GM19193 (cell line): ENCODE results near the gene CEMIP.

Experiments used
- POLR2A ChIP-seq: IDR thresholded peaks from 4 replicates; pipeline ENCODE4 v1.6.1; 2011; ENCODE audit not compliant: insufficient read depth, insufficient read length; ENCODE audit errors: extremely low read depth

The CEMIP gene

GRCh38 chr15:80942746-80943565 is 163.8 kb downstream of the CEMIP start:
- no peak for TF ChIP-seq POLR2A

DNA sequence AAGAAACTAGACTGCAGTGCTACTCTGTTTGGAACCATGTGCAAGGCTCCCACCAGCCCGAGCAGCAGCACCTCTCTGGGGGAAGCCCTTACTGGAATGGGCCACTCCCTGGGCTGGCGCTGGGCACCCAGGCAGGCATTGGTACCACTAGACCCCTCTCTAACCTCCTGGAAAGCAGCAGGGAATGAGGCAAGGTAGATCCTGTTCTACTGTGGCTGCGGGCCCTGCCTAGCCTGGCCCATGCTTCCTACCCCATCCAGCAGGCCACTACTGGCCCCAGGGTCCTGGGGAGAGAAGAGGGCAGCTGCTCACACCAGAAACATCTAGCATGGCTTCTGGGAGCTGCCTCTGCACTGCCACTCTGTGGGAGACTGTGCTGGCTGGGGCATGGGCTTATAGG is 165.6 kb downstream of the CEMIP start:
- TF ChIP-seq POLR2A: no peak

DNA sequence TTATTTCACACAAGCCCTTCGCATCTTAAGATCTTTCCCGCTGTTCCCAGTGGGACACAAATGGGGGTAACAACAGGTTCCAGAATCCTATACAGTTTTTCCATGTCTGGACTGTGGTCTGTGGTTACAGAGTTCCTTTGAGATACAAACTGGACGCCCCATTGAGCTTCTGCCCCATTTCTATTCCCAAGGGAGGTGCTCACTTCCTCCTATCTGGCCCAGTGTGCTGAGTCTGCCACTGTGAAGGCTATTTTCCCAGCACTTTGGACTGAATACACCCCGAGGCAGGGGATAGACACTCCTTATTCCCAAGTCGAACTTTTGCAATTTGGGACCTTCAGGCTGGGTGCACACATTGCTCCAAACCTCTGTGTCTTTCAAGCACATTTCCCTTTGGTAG is 166.4 kb downstream of the CEMIP start:
- TF ChIP-seq POLR2A: no peak

DNA sequence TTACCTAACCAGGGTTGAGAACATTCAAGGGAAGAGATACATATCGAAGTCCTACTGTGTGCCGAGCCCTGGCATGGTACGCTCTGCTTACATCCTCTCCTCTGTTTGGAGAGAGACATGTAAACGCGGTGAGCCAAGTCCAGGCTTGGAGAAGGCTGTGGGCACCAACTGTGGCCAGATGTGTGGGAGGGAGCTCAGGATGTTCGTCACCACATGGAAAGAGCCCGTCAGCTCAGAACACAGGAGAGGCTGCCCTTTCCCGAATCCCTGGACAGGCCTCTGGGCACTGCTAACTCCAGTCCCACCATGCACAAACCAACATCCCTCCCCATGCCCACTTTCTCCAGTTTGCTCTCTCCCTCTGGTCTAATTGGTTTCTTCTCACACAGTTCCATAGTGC is 167.4 kb downstream of the CEMIP start:
- TF ChIP-seq POLR2A: no peak

GRCh38 chr15:80948651-80949292 is 169.6 kb downstream of the CEMIP start:
- TF ChIP-seq POLR2A: no peak

DNA sequence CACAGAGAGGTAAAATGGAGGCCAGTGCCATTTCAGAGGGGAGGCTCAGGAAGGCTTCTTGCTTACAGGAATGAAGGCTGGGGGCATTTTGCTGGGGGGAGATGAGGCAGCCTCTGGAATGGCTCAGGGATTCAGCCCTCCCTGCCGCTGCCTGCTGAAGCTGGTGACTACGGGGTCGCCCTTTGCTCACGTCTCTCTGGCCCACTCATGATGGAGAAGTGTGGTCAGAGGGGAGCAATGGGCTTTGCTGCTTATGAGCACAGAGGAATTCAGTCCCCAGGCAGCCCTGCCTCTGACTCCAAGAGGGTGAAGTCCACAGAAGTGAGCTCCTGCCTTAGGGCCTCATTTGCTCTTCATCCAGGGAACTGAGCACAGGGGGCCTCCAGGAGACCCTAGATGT is 170.6 kb downstream of the CEMIP start:
- no peak for TF ChIP-seq POLR2A

GRCh38 chr15:80950291-80951078 is 171.3 kb downstream of the CEMIP start:
- no peak for TF ChIP-seq POLR2A

GRCh38 chr15:80951941-80952340 is 172.8 kb downstream of the CEMIP start:
- no peak for TF ChIP-seq POLR2A

GRCh38 chr15:80953001-80953952 is 174.1 kb downstream of the CEMIP start:
- TF ChIP-seq POLR2A: no peak

DNA sequence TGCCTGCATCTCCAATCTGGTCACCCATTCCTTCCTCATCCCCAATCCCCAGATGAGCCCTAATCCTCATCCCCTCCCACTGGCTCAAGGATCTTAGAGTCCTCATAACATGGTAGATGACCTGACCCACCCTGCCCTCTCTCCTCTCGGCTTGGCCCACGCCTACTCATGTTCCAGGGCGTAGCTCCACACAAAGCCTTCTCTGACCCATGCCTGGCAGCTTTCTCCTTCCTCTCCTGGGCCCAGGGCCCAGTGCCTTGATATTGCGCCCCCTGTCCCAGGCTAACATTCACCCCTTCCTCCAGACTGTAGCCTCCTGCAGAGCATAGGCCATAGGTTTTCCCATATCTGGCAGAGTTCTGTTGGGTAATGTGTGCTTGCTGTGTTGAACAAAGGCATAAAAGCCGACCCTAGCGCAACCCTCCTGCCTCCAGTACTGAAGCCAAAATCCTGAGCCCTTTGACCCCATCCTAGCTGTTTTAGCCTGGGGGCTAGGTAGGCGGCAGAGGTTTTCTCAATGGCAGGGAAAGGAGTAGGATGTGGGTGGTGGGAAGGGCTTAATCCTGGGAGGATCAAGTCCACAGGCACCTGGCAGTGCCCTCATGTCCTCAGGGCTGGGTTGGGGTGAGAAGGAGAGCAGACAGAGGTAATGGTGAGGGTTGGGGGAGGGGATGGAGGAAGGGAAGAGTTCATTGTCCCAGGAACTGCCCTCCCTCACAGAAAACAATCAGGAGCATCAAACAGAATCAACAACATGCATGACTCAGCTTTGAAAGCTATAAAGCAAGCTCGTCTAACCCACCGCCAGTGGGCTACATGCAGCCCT is 175.0 kb downstream of the CEMIP start:
- no peak for TF ChIP-seq POLR2A

DNA sequence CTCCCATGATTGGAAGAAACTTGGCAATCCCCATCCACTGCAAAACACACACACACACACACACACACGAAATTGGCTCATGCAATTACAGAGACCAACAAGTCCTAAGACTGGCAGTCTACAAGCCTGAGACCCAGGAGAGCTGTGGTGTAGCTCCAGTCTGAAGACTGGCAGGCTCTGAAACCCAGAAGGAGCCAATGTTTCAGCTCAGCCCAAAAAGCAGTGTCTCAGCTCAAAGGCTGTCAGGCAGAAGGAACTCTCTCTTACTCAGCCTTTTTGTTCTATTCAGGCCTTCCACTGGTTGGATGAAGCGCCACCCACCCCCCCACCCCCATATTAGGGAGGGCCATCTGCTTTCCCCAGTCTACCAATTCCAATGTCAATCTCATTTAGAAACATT is 178.4 kb downstream of the CEMIP start:
- no peak for TF ChIP-seq POLR2A

DNA sequence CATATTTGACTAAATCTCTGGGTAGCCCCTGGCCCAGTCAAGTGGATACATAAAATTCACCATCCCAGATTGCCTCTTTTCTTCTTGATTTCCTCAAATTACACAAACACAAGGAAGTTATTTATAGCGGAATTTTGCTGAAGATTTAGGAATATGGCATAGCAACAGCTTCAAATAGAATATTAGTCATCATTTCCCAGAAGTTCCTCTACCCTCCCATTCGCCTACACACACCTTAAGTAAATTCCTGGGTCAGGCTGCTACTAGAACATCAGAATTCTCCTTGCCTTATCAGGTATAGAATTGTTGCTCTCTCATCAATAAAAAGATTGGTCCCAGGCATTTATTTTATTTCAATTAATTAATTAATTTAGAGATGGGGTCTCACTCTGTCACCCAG is 178.8 kb downstream of the CEMIP start:
- no peak for TF ChIP-seq POLR2A

GRCh38 chr15:80958818-80959495 is 179.8 kb downstream of the CEMIP start:
- no peak for TF ChIP-seq POLR2A
